KBM-7 (cell line): ENCODE measurements around the gene PDE6D.
A peak's percentile ranks its signal among the peaks of the same experiment; 100 is the strongest.

Experiments used
- DNase-seq: peaks from one replicate; pipeline ENCODE4 v3.0.0-alpha.2; 2015
- in situ Hi-C: fragments of 300-500 bp; cut with MboI; formaldehyde crosslinking; loops from 2 replicates; pipeline ENCODE4 v1.14.3; 2020; ENCODE audit warnings: low sequenced_read_pairs, low pct_unique_long_range_greater_than_20kb, mixed read lengths

Gene PDE6D

GRCh38 chr2:231709981-231710798 is 70.9 kb downstream of the PDE6D start:
- peak; percentile 68 for DNase-seq
- in situ Hi-C loops, result no loop called here

DNA sequence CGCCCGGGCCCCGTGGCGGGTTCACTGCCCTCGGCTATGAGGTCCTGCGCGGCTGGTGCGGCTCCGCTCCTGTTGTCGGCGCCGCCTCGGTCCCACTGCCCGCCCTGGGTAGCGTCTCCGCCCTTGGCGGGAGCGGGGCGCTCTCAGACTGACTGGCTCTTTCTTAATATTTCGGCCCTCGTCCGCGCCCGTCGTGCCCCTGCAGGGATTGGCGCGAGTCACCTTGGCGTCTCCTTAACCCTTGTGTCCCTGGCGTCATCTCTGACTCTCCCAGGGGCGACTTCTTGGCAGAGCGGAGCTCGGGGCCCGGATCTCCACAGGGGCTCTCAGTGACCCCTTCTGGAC is 71.5 kb downstream of the PDE6D start:
- in situ Hi-C loops, result no loop called here
- no peak for DNase-seq

- in situ Hi-C loops, result no loop called here
- no peak for DNase-seq
These were observed 72.1 kb downstream of the PDE6D start for GRCh38 chr2:231708773-231709635.

- DNase-seq, result peak; percentile 100
- in situ Hi-C loops, result no loop called here
These were observed 72.9 kb downstream of the PDE6D start, which contains the start of gene PTMA for GRCh38 chr2:231707927-231708772. Gene PTMA (plus strand): TSS chr2:231708525. CDS start chr2:231708707, 182 bp downstream.

GRCh38 chr2:231707625-231707926 is 73.5 kb downstream of the PDE6D start:
- no peak for DNase-seq

DNA sequence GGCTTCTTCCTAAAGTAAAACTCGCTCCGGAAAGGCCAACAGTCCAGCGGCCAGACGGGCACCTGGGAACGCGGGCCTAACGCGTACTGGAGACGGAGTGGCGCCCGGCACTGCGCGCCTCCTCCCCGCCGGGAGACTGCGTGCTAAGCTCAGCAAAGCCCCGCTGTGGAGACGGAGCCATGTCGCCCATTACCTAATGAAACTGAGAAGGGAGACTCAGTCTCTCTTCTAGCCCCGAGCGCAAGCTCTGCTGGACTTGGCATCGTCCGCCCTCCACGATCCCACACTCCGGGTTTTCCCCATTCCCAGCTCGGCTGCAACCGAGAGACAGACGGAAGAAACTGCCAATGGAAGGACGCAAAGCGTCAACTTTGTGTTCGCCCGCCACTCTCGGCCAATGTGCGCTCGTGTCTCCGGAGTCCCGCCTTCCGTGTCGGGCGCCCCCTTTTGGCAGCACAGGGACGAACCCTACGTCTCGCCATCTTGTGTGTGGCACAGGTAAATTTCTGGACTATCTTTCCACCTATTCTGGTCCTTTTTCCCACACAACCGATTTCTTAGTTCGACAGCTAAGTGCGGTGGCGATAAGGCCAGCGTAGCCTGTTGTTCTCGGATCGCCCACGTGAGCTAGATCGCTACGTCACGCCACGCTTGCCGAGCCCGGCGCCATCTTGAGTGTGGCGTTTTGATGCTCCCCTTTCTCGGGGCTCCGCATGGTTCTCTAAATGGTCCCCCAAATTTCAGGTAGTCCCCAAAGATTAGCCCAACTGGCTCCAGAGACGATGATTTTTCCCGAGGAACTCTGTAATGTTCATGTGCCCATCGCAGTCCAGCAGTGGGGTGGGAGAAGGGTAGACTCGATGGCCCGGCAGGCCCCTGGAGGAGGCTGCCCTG is 74.1 kb downstream of the PDE6D start:
- in situ Hi-C loops, result no loop called here
- peak; percentile 98 for DNase-seq

More at GRCh38 chr2:231707625-231707926, 73.5 kb downstream of the PDE6D start:
- in situ Hi-C loops, result no loop called here

DNA sequence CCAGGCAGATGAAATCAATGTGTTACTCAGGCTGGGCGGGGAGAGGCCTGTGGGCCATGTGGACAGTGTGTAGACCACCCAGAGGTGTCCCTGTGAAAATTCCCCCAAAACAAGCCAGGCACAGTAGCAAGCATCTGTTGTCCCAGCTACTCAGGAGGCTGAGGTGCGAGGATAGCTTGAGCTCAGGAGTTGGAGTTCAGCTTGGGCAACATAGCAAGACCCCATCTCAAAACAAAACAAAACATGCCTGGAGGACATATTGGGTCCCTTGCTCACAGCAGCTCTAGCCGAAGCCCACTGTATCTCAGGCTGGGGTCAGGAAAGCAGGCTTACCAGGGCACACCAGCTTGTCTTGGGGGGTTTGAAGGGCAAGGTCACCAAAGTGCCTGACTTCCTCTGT is 77.1 kb downstream of the PDE6D start:
- in situ Hi-C loops, result no loop called here
- DNase-seq, result no peak

DNA sequence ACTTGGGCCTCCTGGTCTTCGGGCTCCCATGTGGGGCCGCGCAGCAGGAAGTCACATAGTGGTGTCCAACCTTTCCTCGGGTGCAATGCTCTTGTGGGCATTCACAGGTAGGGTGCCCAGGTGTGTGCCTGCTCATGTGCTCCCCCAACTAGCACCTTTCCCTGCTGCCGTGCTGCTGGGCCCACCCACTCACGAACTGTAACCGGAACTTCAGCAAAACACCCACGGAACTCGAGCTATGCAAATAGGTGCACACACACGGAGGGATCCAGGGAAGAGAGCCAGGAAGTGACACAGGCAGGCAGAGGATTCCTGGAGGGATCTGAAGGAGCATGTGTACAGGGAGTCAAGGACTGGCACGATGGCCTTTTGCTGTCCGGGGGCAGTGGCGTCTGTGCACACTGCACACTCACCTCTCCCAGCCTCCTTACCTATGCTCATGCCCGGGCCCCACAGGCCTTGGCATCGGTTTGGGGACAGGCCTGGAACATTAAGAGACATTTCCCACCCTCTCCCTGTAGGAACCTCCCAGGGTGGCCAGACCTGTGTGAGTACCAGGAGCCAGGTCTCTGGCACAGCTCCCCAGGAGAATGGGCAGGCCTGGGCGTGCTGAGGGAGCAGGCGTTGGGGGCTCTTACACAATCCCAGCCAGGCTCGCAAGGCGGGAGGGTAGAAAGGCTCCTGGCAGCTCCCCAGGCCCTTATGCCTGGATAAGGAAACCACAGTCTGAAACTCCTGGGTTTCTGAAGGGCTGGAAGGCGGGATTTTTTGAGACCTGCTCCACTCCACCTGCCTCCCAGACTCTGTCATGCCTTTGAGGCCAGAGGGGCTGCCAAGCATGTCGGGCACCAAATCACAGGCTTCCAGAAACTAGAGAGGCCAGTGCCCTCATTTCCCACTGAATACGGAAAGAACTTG is 79.4 kb downstream of the PDE6D start:
- no peak for DNase-seq
- in situ Hi-C loops, result no loop called here

DNA sequence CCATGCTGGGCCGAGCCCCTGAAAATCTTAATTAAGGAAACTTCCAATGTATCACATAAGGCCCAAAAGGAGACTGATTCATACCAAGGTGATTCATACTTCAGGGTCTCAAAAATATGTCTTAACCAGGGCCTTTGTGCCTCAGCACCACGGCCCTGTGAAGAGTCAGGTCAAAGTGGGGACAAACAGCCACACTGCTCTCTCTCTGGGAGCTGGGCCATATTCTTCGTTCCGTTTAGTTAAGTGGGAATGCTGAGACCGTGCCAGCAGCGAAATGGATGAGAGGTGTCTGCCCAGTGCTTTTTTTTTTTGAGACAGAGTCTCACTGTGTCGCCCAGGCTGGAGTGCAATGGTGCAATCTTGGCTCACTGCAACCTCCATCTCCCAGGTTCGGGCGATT is 82.1 kb downstream of the PDE6D start:
- in situ Hi-C loops, result no loop called here

GRCh38 chr2:231696004-231696367 is 85.1 kb downstream of the PDE6D start:
- DNase-seq, result no peak
- in situ Hi-C loops, result no loop called here

More for the DNA sequence above, 82.1 kb downstream of the PDE6D start:
- no peak for DNase-seq

GRCh38 chr2:231693956-231694355 is 87.1 kb downstream of the PDE6D start:
- no peak for DNase-seq
- in situ Hi-C loops, result no loop called here

DNA sequence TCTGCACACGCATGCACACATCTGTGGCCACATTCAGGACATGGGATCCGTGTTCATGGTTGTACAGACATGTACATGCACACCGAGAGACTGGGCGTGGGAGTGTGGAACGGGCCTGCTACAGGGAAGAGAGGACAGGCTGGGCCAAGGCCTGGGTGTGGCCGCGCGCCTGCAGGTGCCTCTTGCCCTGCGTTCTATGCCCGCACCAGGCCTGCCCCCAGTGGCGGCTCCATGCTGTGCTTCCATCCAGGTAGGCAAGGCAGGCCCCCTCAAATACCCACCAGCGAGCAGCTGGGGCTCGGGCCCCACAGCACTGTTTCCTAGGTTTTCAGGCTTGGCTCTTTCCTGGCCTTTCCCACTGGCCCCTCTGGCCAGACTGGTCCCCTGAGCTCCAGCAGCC is 88.2 kb downstream of the PDE6D start:
- no peak for DNase-seq
- in situ Hi-C loops, result no loop called here

DNA sequence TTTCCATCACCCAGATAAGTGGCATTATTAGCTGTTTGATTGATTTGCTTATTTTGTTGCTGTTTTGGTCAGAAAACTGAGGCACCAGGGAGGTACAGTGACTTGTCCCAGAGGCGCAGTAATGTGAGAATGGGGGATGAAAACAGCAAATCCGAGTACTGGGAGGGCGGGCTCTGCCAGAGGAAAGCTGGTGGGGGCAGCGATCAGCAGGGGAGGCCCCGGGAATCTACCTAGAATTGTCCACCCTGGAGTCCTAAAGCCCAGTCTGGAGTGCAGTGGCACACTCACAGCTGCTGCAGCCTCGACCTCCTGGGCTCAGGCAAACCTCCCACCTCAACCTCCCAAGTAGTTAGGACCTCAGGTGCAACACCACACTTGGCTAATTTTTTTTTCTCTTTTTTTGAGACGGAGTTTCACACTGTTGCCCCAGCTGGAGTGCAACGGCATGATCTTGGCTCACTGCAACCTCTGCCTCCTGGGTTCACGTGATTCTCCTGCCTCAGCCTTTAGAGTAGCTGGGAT is 89.8 kb downstream of the PDE6D start:
- DNase-seq, result no peak
- in situ Hi-C loops, result no loop called here

GRCh38 chr2:231689124-231689893 is 91.8 kb downstream of the PDE6D start:
- DNase-seq, result no peak
- in situ Hi-C loops, result no loop called here

- in situ Hi-C loops, result no loop called here
- no peak for DNase-seq
These were observed 92.4 kb downstream of the PDE6D start for GRCh38 chr2:231688719-231689118.

GRCh38 chr2:231687961-231688360 is 93.1 kb downstream of the PDE6D start:
- in situ Hi-C loops, result no loop called here
- no peak for DNase-seq
